DOHH2 (cell line): ENCODE data around the gene SLC45A3.

Source experiments
- H3F3A ChIP-seq: fragments of 200-600 bp; sonication (generic), shearing (Covaris generic); 2 replicates; pipeline ENCODE4 v1.6.0; 2016; ENCODE audit warnings: antibody characterized with exemption, mild to moderate bottlenecking; ENCODE audit not compliant: control insufficient read depth, insufficient read depth
- H3K27ac ChIP-seq: fragments of 200-600 bp; sonication (generic); 2 replicates; pipeline ENCODE4 v1.5.1; 2014; ENCODE audit warnings: low read depth, mild to moderate bottlenecking, low read length, moderate library complexity
- H3K27me3 ChIP-seq: fragments of 200-600 bp; sonication (generic); 2 replicates; pipeline ENCODE4 v1.6.1; 2014; ENCODE audit warnings: mild to moderate bottlenecking, low read length, mixed read lengths; ENCODE audit not compliant: control insufficient read depth
- H3K36me3 ChIP-seq: fragments of 200-600 bp; sonication (generic); 2 replicates; pipeline ENCODE4 v1.6.1; 2014; ENCODE audit warnings: mild to moderate bottlenecking, low read length, moderate library complexity, mixed read lengths; ENCODE audit not compliant: control insufficient read depth
- H3K4me1 ChIP-seq: fragments of 200-600 bp; sonication (generic); 2 replicates; pipeline ENCODE4 v1.6.1; 2014; ENCODE audit warnings: mild to moderate bottlenecking, low read length, mixed read lengths; ENCODE audit not compliant: control insufficient read depth
- H3K4me2 ChIP-seq: fragments of 200-600 bp; sonication (generic); 2 replicates; pipeline ENCODE4 v1.6.0; 2014; ENCODE audit warnings: mild to moderate bottlenecking, low read length, moderate library complexity
- H3K4me3 ChIP-seq: fragments of 200-600 bp; sonication (generic); 2 replicates; pipeline ENCODE4 v1.5.1; 2014; ENCODE audit warnings: mild to moderate bottlenecking, low read length, mixed read lengths
- H3K79me2 ChIP-seq: fragments of 200-600 bp; sonication (generic); 2 replicates; pipeline ENCODE4 v1.6.1; 2014; ENCODE audit warnings: mild to moderate bottlenecking, low read length, mixed read lengths; ENCODE audit not compliant: control insufficient read depth
- H3K9me2 ChIP-seq: fragments of 200-600 bp; sonication (generic); replicated peaks from 2 replicates; pipeline ENCODE4 v1.6.1; 2014; ENCODE audit warnings: mild to moderate bottlenecking, low read length, mixed read lengths; ENCODE audit not compliant: control insufficient read depth
- H3K9me3 ChIP-seq: fragments of 200-600 bp; sonication (generic); 2 replicates; pipeline ENCODE4 v1.6.1; 2014; ENCODE audit warnings: antibody characterized with exemption, low read length, mixed read lengths; ENCODE audit not compliant: control insufficient read depth, insufficient read depth
- H4K20me1 ChIP-seq: fragments of 200-600 bp; sonication (generic); 2 replicates; pipeline ENCODE4 v1.6.0; 2014; ENCODE audit warnings: low read depth, mild to moderate bottlenecking, antibody characterized with exemption, low read length, moderate library complexity; ENCODE audit not compliant: control insufficient read depth, insufficient read depth
- EZH2phosphoT487 ChIP-seq: fragments of 200-600 bp; sonication (generic); IDR thresholded peaks from 2 replicates; pipeline ENCODE4 v1.6.1; 2017; ENCODE audit warnings: borderline replicate concordance, mild to moderate bottlenecking, antibody characterized with exemption, low read length, moderate library complexity, mixed read lengths
- TF ChIP-seq, protein P1 (sequence below): fragments of 200-600 bp; sonication (generic); IDR thresholded peaks from one replicate; pipeline ENCODE4 v1.5.1; 2014; ENCODE audit warnings: antibody characterized with exemption, mild to moderate bottlenecking, low read depth, low read length; ENCODE audit not compliant: poor library complexity, severe bottlenecking

The SLC45A3 gene

DNA sequence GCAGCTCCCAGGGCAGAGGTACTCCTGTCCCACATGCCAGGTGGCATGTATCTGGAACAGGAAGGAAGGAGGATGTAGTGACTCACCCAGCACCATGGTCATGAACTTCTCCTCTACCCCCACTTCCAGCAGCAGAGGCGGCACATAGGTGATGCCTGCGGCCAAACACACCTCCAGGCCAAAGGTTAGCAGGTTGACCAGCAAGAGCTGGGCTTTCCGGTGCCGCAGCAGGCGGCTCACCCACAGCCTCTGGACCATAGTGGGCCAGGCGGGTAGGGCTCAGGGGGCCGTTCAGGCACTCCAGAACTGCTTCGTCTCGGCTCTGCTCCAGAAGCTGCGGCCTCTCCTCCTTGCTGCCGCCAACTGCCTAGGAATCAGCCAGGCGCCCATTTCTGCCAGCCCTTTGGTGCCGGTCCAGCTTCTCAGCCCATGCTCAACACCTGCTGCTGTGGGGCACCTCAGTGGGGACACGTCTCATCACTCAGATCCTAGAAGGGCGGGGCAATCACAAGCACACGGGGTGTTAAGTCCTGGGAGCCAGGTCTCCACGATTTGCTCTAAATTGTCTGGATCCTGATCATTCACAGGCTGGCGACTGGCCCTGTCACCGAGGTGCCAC, 15.8 kb downstream of the SLC45A3 start:
- Histone ChIP-seq H3K27ac (no peak overlapping the region), H3K9me3 (no peaks in the 10 kb centered on the region), H3K4me3 (no peak overlapping the region), H3K4me1 (peaks cover 50% of the 10 kb centered on the region), H4K20me1 (no peaks in the 10 kb centered on the region), H3F3A (no peaks in the 10 kb centered on the region; the same call in 1 of the 2 replicates), H3K27me3 (no peaks in the 10 kb centered on the region), H3K9me2 (no peaks in the 10 kb centered on the region), H3K4me2 (peak overlapping the region; percentile 57), H3K79me2 (no peaks in the 10 kb centered on the region), H3K36me3 (no peaks in the 10 kb centered on the region)
- TF ChIP-seq, protein P1, sequence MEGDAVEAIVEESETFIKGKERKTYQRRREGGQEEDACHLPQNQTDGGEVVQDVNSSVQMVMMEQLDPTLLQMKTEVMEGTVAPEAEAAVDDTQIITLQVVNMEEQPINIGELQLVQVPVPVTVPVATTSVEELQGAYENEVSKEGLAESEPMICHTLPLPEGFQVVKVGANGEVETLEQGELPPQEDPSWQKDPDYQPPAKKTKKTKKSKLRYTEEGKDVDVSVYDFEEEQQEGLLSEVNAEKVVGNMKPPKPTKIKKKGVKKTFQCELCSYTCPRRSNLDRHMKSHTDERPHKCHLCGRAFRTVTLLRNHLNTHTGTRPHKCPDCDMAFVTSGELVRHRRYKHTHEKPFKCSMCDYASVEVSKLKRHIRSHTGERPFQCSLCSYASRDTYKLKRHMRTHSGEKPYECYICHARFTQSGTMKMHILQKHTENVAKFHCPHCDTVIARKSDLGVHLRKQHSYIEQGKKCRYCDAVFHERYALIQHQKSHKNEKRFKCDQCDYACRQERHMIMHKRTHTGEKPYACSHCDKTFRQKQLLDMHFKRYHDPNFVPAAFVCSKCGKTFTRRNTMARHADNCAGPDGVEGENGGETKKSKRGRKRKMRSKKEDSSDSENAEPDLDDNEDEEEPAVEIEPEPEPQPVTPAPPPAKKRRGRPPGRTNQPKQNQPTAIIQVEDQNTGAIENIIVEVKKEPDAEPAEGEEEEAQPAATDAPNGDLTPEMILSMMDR, result no peak
- no peak for TF ChIP-seq EZH2phosphoT487

DNA sequence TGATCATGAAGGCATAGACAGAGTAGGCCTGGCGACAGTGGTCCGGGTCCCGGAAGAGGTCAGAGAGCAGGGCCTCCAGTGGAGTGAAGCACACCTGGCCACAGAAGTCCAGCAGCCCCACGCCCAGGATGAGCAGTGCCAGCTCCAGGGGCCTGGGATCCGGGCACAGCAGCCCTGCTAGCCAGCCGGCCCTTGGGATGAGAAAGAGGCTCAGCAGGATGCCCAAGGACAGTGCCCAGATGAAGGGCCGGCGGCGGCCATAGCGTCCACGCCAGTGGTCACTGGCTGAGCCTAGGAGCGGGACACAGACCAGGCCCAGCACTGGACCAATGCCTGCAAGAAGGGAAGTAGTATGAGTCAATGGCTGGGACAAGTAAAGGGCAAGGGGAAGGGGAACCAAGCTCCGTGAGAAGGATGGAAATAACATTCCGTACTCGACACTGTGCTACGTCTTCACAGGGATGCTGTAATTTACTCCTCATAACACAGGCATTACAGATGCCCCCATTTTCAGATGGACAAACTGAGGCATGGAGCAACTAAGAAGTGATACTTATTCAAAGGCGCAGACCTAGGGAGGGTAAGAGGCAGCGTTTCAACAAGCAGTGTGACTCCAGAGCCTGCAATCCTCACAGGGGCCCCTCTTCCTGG, 16.9 kb downstream of the SLC45A3 start:
- no peak for TF ChIP-seq EZH2phosphoT487
- Histone ChIP-seq H3K27ac (no peak overlapping the region), H3K4me3 (no peak overlapping the region), H4K20me1 (no peaks in the 10 kb centered on the region), H3K4me1 (peaks cover 43% of the 10 kb centered on the region), H3F3A (no peaks in the 10 kb centered on the region; the same call in 1 of the 2 replicates), H3K9me2 (no peaks in the 10 kb centered on the region), H3K27me3 (no peaks in the 10 kb centered on the region), H3K9me3 (no peaks in the 10 kb centered on the region), H3K4me2 (no peak overlapping the region), H3K79me2 (no peaks in the 10 kb centered on the region), H3K36me3 (no peaks in the 10 kb centered on the region)

DNA sequence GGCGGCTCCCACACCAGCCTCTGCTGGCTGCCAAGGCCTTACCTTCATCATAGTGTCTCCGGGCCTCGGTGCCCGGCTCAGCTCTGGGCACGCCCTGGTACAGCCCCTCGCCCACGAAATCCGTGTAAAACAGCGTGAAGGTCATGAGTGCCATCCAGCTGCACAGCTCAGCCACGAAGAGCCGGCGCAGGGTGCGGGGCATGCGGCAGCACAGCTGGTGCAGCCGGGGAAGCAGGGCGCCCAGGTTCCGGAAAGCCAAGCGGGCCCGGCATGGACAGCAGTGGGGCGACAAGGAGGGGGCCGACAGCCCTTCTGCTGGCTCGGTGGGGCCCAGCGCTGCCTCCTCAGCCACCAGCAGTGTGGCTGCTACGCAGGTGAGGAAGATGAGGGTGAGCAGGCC, 17.5 kb downstream of the SLC45A3 start:
- H3K27ac ChIP-seq, result no peak overlapping the region
- H3K36me3 ChIP-seq, result no peaks in the 10 kb centered on the region
- H3K27me3 ChIP-seq, result no peaks in the 10 kb centered on the region
- H3K79me2 ChIP-seq, result no peaks in the 10 kb centered on the region
- H4K20me1 ChIP-seq, result no peaks in the 10 kb centered on the region
- H3K4me1 ChIP-seq, result peaks cover 37% of the 10 kb centered on the region
- no peaks in the 10 kb centered on the region for H3K9me2 ChIP-seq
- H3K4me2 ChIP-seq, result no peak overlapping the region
- TF ChIP-seq EZH2phosphoT487, result no peak
- TF ChIP-seq, protein P1, result no peak
- no peaks in the 10 kb centered on the region; the same call in 1 of the 2 replicates for H3F3A ChIP-seq
- H3K9me3 ChIP-seq, result no peaks in the 10 kb centered on the region
- no peak overlapping the region for H3K4me3 ChIP-seq

DNA sequence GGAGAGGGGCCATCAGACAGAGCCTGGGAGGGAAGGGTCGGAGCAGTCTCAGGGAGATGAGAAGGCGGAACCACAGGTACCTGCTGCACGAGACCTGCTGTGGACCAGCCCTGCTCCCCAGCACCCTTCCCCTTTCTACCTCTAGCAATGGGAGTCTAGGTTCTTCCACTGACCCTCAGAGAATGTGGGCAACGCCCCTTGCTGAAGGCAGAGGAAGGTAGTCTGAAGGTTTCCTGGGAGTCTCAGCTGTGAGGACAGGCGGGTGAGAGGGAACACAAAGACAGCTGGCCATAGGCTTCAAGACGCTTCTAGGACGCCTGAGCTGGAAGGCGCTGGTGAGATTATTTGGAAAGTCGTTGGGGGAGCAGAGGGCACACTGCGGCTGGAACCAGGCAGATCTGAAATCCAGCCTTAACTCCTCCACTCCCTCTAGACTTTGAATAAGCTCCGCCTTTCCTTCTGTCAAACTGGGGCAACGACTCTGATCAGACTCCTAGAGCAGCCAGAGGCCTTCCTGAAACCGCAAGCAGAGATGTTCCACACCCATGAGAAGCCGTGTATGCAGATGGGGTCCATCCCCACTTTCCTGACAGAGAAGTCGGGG, 18.1 kb downstream of the SLC45A3 start:
- no peaks in the 10 kb centered on the region; the same call in 1 of the 2 replicates for H3F3A ChIP-seq
- peaks cover 34% of the 10 kb centered on the region for H3K4me1 ChIP-seq
- H3K4me2 ChIP-seq, result no peak overlapping the region
- H3K9me2 ChIP-seq, result no peaks in the 10 kb centered on the region
- no peaks in the 10 kb centered on the region for H3K27me3 ChIP-seq
- no peak overlapping the region for H3K4me3 ChIP-seq
- no peaks in the 10 kb centered on the region for H3K36me3 ChIP-seq
- no peaks in the 10 kb centered on the region for H3K79me2 ChIP-seq
- no peaks in the 10 kb centered on the region for H3K9me3 ChIP-seq
- H4K20me1 ChIP-seq, result no peaks in the 10 kb centered on the region
- no peak overlapping the region for H3K27ac ChIP-seq
- TF ChIP-seq EZH2phosphoT487, result no peak
- TF ChIP-seq, protein P1, result no peak
